ENCODE results near the gene SPATA2L.
A peak's percentile ranks its signal among the peaks of the same experiment; 100 is the strongest.

SPATA2L gene

DNA sequence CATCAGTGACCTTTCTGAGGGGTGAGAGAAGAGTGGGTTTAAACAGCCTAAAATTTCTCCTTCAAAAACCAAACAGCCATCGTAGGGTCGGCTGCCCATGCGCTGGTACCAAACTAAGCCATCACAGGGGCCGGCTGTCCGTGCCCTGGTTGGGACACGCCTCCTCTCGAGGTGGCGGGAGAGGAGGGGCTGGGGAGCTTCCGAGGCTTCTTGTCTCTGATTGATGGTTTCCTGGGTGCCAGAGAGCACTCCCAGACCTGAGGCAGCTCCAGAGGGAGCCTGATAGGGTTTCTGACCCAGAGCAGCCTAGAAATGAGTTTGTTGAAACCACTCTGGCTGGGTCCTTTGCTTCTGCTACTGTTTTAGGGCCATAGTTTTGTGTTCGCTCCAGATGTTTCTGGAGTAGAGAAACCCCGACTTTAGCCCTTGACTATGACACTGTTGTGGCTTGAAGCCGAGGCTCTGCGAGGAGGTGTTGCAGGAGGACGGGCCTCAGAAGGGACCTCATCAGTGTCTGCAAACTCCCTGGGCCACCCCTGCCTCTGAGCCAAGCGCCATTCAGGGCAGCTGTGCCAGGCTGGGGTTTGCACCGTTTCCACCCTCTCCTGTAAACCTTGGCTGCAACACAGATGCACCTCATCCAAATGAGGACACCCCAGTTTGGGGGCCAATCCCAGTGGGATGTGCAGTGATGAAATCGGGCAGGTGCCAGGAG, 26.1 kb upstream of the SPATA2L start:
- DNase-seq: no peak

DNA sequence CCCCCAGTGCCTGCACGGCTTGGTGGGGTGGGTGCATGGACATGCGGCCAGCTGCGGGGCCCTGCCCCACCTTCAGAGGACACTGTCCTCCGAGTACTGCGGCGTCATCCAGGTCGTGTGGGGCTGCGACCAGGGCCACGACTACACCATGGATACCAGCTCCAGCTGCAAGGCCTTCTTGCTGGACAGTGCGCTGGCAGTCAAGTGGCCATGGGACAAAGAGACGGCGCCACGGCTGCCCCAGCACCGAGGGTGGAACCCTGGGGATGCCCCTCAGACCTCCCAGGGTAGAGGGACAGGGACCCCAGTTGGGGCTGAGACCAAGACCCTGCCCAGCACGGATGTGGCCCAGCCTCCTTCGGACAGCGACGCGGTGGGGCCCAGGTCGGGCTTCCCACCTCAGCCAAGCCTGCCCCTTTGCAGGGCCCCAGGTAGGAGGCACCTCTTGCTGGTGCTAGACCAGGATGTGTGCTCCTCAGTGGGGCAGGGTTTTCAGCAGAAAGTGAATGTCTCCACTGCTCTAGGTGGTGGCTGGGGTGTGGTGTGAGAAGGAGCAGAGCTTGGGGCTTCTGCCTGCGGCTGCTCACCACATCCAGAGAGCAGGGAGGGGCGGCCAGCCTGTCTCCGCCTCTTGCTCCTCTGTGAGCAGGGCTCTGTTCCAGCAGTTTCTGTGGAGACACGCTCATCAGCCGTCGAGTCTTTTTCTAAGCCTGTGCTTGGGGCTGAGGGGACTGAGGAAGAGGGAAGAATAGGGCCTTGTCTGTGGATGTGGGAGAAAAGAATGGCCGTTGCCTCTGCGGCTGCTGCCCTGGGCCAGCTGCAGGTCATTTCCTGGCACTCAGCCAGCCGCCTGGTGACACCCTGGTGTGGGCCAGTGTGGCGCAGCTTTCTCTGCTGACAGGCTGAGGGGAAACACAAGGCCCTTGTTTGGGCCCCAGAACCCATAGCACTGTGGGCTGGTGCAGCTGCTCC, 22.1 kb upstream of the SPATA2L start:
- DNase-seq: no peak

- peak; percentile 56 to 84 (median 74) for DNase-seq
These were observed 21.1 kb upstream of the SPATA2L start for GRCh38 chr16:89722392-89723278.

- peak; percentile 64 to 87 (median 80) for DNase-seq
These were observed 20.3 kb upstream of the SPATA2L start for GRCh38 chr16:89721546-89722391.

- peak; percentile 84 to 96 (median 91) for DNase-seq
These were observed 19.5 kb upstream of the SPATA2L start, which contains the start of the genes VPS9D1 and ZNF276 for GRCh38 chr16:89720813-89721545. TSS of gene VPS9D1 (minus strand) at chr16:89720898. CDS start at chr16:89720861, 37 bp downstream. TSS of gene ZNF276 (plus strand) at chr16:89721537. CDS start at chr16:89721641, 104 bp downstream.

DNA sequence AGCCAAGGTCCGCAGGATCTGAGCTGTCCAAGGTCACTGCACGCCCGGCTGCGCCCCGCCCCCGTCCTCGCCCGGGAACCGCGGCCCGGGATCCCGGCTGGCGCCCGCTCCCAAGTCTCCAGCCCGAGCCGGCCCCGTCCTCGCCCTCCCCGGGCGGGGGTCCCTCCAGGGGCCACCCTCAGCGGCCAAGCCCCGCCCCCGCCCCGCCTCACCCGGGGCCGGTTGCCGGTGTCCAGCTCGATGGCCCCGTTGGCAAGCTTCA, 19.0 kb upstream of the SPATA2L start:
- DNase-seq: peak in 2 of 4 experiments; percentile 22 to 52

- DNase-seq: no peak
These were observed 16.4 kb upstream of the SPATA2L start for GRCh38 chr16:89717688-89718505.

DNA sequence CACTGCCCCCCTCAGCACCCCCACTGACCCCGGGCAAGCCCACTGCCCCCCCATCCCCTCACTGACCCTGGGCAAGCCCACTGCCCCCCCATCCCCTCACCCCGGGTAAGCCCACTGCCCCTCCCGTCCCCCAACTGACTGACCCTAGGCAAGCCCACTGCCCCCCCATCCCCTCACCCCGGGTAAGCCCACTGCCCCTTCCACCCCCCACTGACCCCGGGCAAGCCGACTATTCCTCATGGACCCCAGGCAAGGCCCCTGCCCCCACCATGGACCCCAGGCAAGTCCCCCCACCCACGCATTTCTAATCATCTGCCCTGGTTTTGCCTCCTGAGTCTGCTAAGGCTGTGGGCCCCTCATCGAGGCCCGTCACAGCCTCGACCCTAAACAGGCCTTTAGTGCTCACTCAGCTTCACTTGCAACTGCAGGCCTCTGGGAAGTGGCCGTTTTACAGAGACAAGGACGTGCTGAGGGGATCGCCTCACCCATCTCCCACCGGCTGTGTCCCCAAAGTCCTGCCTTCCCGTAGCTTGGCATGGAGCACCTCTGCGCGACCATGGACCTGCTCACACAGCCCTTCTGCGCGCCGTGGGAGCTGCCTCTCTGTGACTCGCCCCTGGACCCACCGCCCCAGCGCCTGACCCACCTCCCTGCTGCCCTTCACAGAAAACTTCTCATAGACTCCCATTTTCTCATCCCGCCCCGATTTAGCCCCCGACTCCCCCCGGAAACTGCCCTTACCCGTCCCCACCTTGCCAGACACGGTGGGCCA, 15.6 kb upstream of the SPATA2L start:
- no peak for DNase-seq

DNA sequence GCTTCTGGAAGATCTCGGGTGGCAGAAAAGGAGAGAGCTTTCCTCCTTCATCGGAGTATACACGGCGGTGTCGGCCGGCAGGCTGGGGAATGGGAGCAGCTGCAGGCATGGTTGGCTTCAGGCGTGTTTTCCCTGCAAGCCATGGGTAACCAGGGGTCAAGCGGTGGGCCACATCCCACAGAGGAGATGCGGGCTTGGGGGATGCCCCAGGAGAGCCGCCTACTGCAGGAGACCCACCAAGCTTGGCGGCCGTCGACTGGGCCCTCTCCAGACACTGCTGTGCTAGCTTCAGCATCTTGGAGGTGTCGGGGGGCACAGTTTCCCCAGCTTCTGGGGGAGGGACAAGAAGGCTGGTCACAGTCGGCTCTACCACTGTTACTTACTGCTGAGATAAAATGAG, 15.0 kb upstream of the SPATA2L start:
- no peak for DNase-seq

GRCh38 chr16:89712274-89712781, 10.8 kb upstream of the SPATA2L start:
- DNase-seq: no peak

GRCh38 chr16:89711601-89712273, 10.2 kb upstream of the SPATA2L start:
- peak; percentile 29 to 65 (median 49) for DNase-seq

- DNase-seq: no peak
These were observed 9.4 kb upstream of the SPATA2L start for GRCh38 chr16:89710709-89711564.

GRCh38 chr16:89709716-89710432, 8.4 kb upstream of the SPATA2L start:
- no peak for DNase-seq

GRCh38 chr16:89709166-89709565, 7.7 kb upstream of the SPATA2L start:
- DNase-seq: no peak

- DNase-seq: no peak
These were observed 7.0 kb upstream of the SPATA2L start for GRCh38 chr16:89708481-89708931.

GRCh38 chr16:89707695-89708094, 6.2 kb upstream of the SPATA2L start:
- no peak for DNase-seq
